Mesendoderm (in vitro differentiated cells): Measurements from ENCODE around the gene PPIL3.
"Not testable (repeated sequence)": the region's sequence is repeated elsewhere in the genome, so short reads cannot be mapped to it uniquely, and the experiment has no call there.

ENCODE experiments used
- DNase-seq: peaks from one replicate; pipeline ENCODE4 v3.0.0; 2013
- H2AK5ac ChIP-seq: 2 replicates; pipeline ENCODE4 v1.6.1; 2013; ENCODE audit warnings: low read length, inconsistent platforms
- H2BK120ac ChIP-seq: 2 replicates; pipeline ENCODE4 v1.6.1; 2013; ENCODE audit warnings: low read depth, mild to moderate bottlenecking, low read length, moderate library complexity, mixed read lengths
- H2BK15ac ChIP-seq: replicated peaks from 2 replicates; pipeline ENCODE4 v1.6.1; 2013; ENCODE audit warnings: low read depth, mild to moderate bottlenecking, moderate library complexity
- H2BK5ac ChIP-seq: 2 replicates; pipeline ENCODE4 v1.6.1; 2013; ENCODE audit warnings: low read length, inconsistent platforms
- H3K18ac ChIP-seq: 2 replicates; pipeline ENCODE4 v1.6.1; 2013; ENCODE audit warnings: mild to moderate bottlenecking, low read length, mixed read lengths
- H3K23ac ChIP-seq: one replicate; pipeline ENCODE4 v1.6.1; 2013; ENCODE audit warnings: low read length
- H3K27ac ChIP-seq: 2 replicates; pipeline ENCODE4 v1.5.1; 2013; ENCODE audit warnings: low read depth, mild to moderate bottlenecking, inconsistent platforms, low read length, moderate library complexity
- H3K27me3 ChIP-seq: 2 replicates; pipeline ENCODE4 v1.6.1; 2013; ENCODE audit warnings: low read length, control low read depth, mild to moderate bottlenecking, inconsistent platforms; ENCODE audit not compliant: insufficient read depth, poor library complexity
- H3K36me3 ChIP-seq: 2 replicates; pipeline ENCODE4 v1.6.1; 2013; ENCODE audit warnings: low read length, inconsistent platforms; ENCODE audit not compliant: control insufficient read depth, insufficient read depth
- H3K4ac ChIP-seq: one replicate; pipeline ENCODE4 v1.6.1; 2013; ENCODE audit warnings: low read depth, mild to moderate bottlenecking, low read length, moderate library complexity
- H3K4me1 ChIP-seq: 2 replicates; pipeline ENCODE4 v1.6.1; 2013; ENCODE audit warnings: low read depth, low read length, inconsistent platforms; ENCODE audit not compliant: control insufficient read depth
- H3K4me2 ChIP-seq: 2 replicates; pipeline ENCODE4 v1.6.1; 2013; ENCODE audit warnings: low read length
- H3K4me3 ChIP-seq: 2 replicates; pipeline ENCODE4 v1.5.1; 2013; ENCODE audit warnings: mild to moderate bottlenecking, low read length
- H3K56ac ChIP-seq: one replicate; pipeline ENCODE4 v1.6.1; 2013; ENCODE audit warnings: low read length
- H3K79me1 ChIP-seq: 2 replicates; pipeline ENCODE4 v1.6.1; 2013; ENCODE audit warnings: low read length, inconsistent platforms
- H3K79me2 ChIP-seq: 2 replicates; pipeline ENCODE4 v1.6.1; 2013; ENCODE audit warnings: mild to moderate bottlenecking, low read length; ENCODE audit not compliant: control insufficient read depth, insufficient read depth
- H3K9ac ChIP-seq: 2 replicates; pipeline ENCODE4 v1.6.1; 2013; ENCODE audit warnings: low read length, inconsistent platforms
- H4K5ac ChIP-seq: one replicate; pipeline ENCODE4 v1.6.1; 2013; ENCODE audit warnings: low read length
- H4K8ac ChIP-seq: one replicate; pipeline ENCODE4 v1.6.1; 2013; ENCODE audit warnings: low read depth, mild to moderate bottlenecking, control low read depth, low read length, moderate library complexity
- WGBS: extraction: QIAGEN DNeasy Blood & Tissue Kit; methylation state at CpG from one replicate; pipeline ENCODE4 v1.1.7; 2013; ENCODE audit warnings: low lambda C conversion rate, missing lambda C conversion rate; ENCODE audit not compliant: insufficient coverage; ENCODE audit errors: extremely low coverage; 5-methylcytosine and 5-hydroxymethylcytosine counted together

PPIL3 gene

DNA sequence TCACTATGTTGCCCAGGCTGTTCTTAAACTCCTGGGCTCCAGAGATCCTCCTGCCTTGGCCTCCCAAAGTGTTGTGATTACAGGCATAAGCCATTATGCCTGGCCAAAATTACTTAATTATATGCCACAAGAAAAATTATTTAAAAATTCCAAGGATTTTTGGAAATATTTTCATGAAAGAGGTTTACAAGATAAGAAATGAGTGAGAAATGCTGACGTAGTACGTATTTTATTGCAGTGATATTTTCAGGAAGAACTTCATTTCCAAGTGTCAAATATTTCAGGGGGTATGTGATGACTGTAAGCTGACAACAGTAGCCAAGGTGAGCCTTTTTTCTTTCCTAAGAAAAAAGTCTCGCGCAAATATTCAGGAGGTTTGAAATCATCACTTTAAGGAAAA is 21.1 kb upstream of the PPIL3 start:
- H3K4me2 ChIP-seq = no peak overlapping the region
- no peak overlapping the region for H3K4me3 ChIP-seq
- no peak overlapping the region for H3K4ac ChIP-seq
- H4K8ac ChIP-seq = no peak overlapping the region
- H2BK5ac ChIP-seq = no peak overlapping the region
- H3K27me3 ChIP-seq = peaks cover 2% of the 10 kb centered on the region
- no peak overlapping the region for H3K23ac ChIP-seq
- H2AK5ac ChIP-seq = no peak overlapping the region
- no peak overlapping the region for H3K9ac ChIP-seq
- no peak for DNase-seq
- H4K5ac ChIP-seq = no peak overlapping the region
- no peak overlapping the region for H3K18ac ChIP-seq
- peaks cover 2% of the 10 kb centered on the region for H3K36me3 ChIP-seq
- H3K56ac ChIP-seq = no peak overlapping the region
- WGBS = 100% methylated on average over 2 of the region's 4 CpGs
- no peak overlapping the region for H3K27ac ChIP-seq
- no peaks in the 10 kb centered on the region for H3K4me1 ChIP-seq
- H2BK15ac ChIP-seq = no peak overlapping the region
- H2BK120ac ChIP-seq = no peak overlapping the region
- no peaks in the 10 kb centered on the region for H3K79me2 ChIP-seq
- no peaks in the 10 kb centered on the region for H3K79me1 ChIP-seq

DNA sequence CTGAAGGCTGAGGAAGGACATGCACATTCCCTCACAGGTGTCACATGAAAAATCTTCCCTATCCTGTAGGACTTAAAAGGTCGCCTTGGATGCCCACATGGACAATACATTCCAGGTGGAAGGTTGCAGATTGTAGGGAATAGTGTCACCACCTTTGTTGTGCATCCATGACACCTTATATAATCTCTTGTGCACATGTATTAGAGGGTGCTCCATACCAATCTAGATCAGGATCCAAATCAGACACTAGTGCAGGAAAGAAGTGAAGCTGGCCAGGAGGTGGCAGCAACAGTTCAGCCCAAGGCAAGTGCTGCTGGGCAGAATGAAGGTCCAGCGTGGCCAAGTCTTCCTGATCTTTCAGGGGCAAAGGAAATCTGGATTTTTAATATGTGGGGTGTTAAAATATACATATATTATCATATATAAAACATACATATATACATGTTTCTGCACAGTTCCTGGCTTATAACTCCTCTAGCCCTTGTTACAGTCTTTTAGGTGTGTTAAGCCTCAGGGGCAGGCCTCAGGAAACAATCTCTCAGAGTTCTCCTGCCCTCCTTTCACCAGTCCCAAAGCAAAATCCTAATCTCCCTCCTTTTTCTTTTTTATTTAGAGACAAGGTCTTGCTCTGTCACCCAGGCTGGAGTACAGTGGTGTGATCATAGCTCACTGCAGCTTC is 16.9 kb upstream of the PPIL3 start:
- no peak overlapping the region for H3K4me3 ChIP-seq
- H3K4me2 ChIP-seq = no peak overlapping the region
- H2BK15ac ChIP-seq = no peak overlapping the region
- H4K5ac ChIP-seq = no peak overlapping the region
- peaks cover 2% of the 10 kb centered on the region for H3K36me3 ChIP-seq
- H2BK5ac ChIP-seq = no peak overlapping the region
- no peak overlapping the region for H3K9ac ChIP-seq
- no peak overlapping the region for H3K4ac ChIP-seq
- H3K79me1 ChIP-seq = no peaks in the 10 kb centered on the region
- peak; percentile 75 for DNase-seq
- peaks cover 2% of the 10 kb centered on the region for H3K27me3 ChIP-seq
- H4K8ac ChIP-seq = no peak overlapping the region
- H3K4me1 ChIP-seq = no peaks in the 10 kb centered on the region
- no CpG with 5 or more reads among the region's 2 CpGs for WGBS
- H3K18ac ChIP-seq = no peak overlapping the region
- H2BK120ac ChIP-seq = no peak overlapping the region
- H3K27ac ChIP-seq = no peak overlapping the region
- no peak overlapping the region for H3K56ac ChIP-seq
- no peak overlapping the region for H2AK5ac ChIP-seq
- H3K79me2 ChIP-seq = no peaks in the 10 kb centered on the region
- no peak overlapping the region for H3K23ac ChIP-seq

DNA sequence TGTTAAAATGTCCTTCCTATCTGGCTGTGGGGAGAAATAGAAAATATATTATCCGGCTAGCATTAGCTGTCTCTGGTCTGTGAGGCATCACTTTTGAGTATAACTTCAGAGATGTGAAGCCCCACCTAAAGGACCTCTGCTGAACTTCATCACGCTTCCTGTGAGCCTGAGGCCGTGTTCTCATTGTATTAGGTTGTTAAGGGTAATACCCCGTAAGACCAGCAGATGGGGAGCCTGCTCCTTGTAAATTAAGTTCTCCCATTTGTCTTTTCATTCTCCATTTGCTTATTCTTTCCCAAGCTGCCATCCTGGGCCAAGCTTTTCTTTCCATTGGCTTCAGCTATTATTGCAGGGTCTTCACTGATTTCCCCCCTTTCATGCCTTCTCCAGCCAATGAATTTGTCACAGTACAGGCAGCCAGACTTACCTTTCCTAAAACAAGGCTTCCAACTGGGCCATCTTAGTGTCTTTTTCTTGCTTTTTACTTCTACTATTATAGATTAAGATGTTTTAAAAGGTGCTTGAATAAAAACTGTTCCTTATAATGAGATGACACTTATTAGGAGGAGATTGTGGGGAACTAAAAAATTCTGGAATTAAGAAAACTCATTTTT is 12.7 kb upstream of the PPIL3 start:
- H2AK5ac ChIP-seq = no peak overlapping the region
- H3K36me3 ChIP-seq = peaks cover 5% of the 10 kb centered on the region
- DNase-seq = peak; percentile 96
- no peak overlapping the region for H3K18ac ChIP-seq
- no peak overlapping the region for H3K9ac ChIP-seq
- H3K56ac ChIP-seq = no peak overlapping the region
- no peaks in the 10 kb centered on the region for H3K27me3 ChIP-seq
- no peak overlapping the region for H3K4ac ChIP-seq
- no peaks in the 10 kb centered on the region for H3K4me1 ChIP-seq
- no peak overlapping the region for H3K23ac ChIP-seq
- no CpG with 5 or more reads among the region's 4 CpGs for WGBS
- no peaks in the 10 kb centered on the region for H3K79me1 ChIP-seq
- no peak overlapping the region for H2BK5ac ChIP-seq
- H3K4me2 ChIP-seq = no peak overlapping the region
- no peak overlapping the region for H2BK120ac ChIP-seq
- no peak overlapping the region for H3K27ac ChIP-seq
- H3K4me3 ChIP-seq = no peak overlapping the region
- H4K5ac ChIP-seq = no peak overlapping the region
- H2BK15ac ChIP-seq = no peak overlapping the region
- no peak overlapping the region for H4K8ac ChIP-seq
- H3K79me2 ChIP-seq = no peaks in the 10 kb centered on the region

DNA sequence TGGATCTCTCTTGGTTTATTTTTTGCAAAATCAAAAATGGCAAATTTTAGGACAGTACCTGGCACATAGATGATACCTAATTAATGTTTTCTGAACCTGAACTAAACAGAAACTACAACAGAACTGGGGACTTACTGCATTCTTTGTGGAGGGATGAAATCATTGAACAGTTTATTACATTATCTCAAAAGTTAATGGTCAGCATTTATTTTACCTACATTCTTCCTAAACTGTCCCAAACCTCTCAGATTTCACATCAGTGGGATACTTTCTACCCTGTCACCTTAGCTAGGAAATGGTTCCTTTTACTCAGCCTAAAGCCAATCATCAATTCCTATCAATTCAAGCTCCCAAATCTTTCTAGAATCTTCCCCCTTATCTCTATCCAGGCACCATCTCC is 10.6 kb upstream of the PPIL3 start:
- H4K5ac ChIP-seq = no peak overlapping the region
- no peak overlapping the region for H3K23ac ChIP-seq
- H3K9ac ChIP-seq = no peak overlapping the region
- H3K27me3 ChIP-seq = no peaks in the 10 kb centered on the region
- no peaks in the 10 kb centered on the region for H3K79me1 ChIP-seq
- peaks cover 9% of the 10 kb centered on the region for H3K36me3 ChIP-seq
- no peak overlapping the region for H3K18ac ChIP-seq
- no peak overlapping the region for H3K4me3 ChIP-seq
- H3K56ac ChIP-seq = no peak overlapping the region
- H3K4me2 ChIP-seq = no peak overlapping the region
- H3K4me1 ChIP-seq = no peaks in the 10 kb centered on the region
- no peak overlapping the region for H2AK5ac ChIP-seq
- H2BK5ac ChIP-seq = no peak overlapping the region
- DNase-seq = no peak
- no peak overlapping the region for H3K4ac ChIP-seq
- no peak overlapping the region for H2BK120ac ChIP-seq
- H3K79me2 ChIP-seq = no peaks in the 10 kb centered on the region
- no peak overlapping the region for H4K8ac ChIP-seq
- no peak overlapping the region for H2BK15ac ChIP-seq
- no peak overlapping the region for H3K27ac ChIP-seq

DNA sequence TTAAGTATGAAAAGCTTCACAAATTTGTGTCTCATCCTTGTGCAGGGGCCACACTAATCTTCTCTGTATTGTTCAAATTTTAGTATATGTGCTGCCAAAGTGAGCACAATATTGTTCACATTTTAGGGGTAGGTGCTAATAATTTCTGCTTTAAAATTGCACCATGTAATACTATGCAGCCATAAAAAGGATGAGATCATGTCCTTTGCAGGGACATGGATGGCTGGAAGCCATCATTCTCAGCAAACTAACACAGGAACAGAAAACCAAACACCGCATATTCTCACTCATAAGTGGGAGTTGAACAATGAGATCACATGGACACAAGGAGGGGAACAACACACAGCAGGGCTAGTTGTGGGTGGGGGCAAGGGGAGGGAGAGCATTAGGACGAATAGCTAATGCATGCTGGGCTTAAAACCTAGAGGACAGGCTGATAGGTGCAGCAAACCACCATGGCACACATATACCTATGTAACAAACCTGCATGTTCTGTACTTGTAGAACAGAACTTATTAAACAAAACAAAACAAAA is 7.1 kb downstream of the PPIL3 start:
- not testable (repeated sequence) for H3K23ac ChIP-seq, H3K27ac ChIP-seq, H3K4me1 ChIP-seq, H3K4me2 ChIP-seq, H4K8ac ChIP-seq, H2BK15ac ChIP-seq, H2BK120ac ChIP-seq, H3K36me3 ChIP-seq, H3K79me1 ChIP-seq, H3K56ac ChIP-seq, H3K9ac ChIP-seq, H3K27me3 ChIP-seq, H2BK5ac ChIP-seq, H3K79me2 ChIP-seq, H2AK5ac ChIP-seq, H3K4me3 ChIP-seq, H3K18ac ChIP-seq, DNase-seq, H4K5ac ChIP-seq, H3K4ac ChIP-seq
- WGBS = no CpG with 5 or more reads among the region's 2 CpGs
